Heart left ventricle (tissue), 16 donors: Measurements from ENCODE around the gene CLPTM1. TPM values are rescaled to one million over a fixed set of nuclear protein-coding genes. Genes with fewer than 3 reads are reported as not detected.

Source experiments
- ATAC-seq, 4 donors: fragments of 200-7000 bp; cut with Tn5 transposase; one replicate each; pipeline ENCODE4 v1.9.1; 2020 to 2022; ENCODE audit warnings: moderate library complexity in 4 of 4, mild to moderate bottlenecking in 3 of 4, moderate number of reproducible peaks in 1 of 4
- DNase-seq, 5 donors: peaks; one replicate each; pipeline ENCODE4 v3.0.0-alpha.2; 2020
- H3K27ac ChIP-seq, 12 donors: fragments of 200-600 bp; sonication (generic) in 4 of 12; one replicate each; pipeline versions ENCODE4 v1.5.0 to v1.8.0; 2016 to 2022; ENCODE audit warnings: mild to moderate bottlenecking in 2 of 12
- H3K27me3 ChIP-seq, 9 donors: fragments of 200-600 bp; sonication (generic) in 2 of 9; one replicate each; pipeline versions ENCODE4 v1.5.1 to v1.8.0; 2016 to 2022; ENCODE audit warnings: mild to moderate bottlenecking in 3 of 9
- H3K36me3 ChIP-seq, 9 donors: fragments of 200-600 bp; sonication (generic) in 2 of 9; one replicate each; pipeline versions ENCODE4 v1.5.0 to v1.8.0; 2018 to 2022; ENCODE audit warnings: mild to moderate bottlenecking in 2 of 9
- H3K4me1 ChIP-seq, 12 donors: fragments of 200-600 bp; sonication (generic) in 4 of 12; one replicate each; pipeline versions ENCODE4 v1.5.0 to v1.8.0; 2016 to 2022; ENCODE audit warnings: mild to moderate bottlenecking in 3 of 12
- H3K4me3 ChIP-seq, 12 donors: fragments of 200-600 bp; sonication (generic) in 4 of 12; one replicate each; pipeline versions ENCODE4 v1.5.0 to v1.8.0; 2017 to 2022; ENCODE audit warnings: mild to moderate bottlenecking in 9 of 12, moderate library complexity in 4 of 12
- H3K9me3 ChIP-seq, 12 donors: fragments of 200-600 bp; sonication (generic) in 4 of 12; one replicate each; pipeline versions ENCODE4 v1.5.0 to v1.8.0; 2016 to 2022; ENCODE audit warnings: mild to moderate bottlenecking in 1 of 12
- CTCF ChIP-seq, 12 donors: fragments of 200-600 bp; sonication (generic) in 4 of 12; IDR thresholded peaks; one replicate each; pipeline versions ENCODE4 v1.5.0 to v1.8.0; 2018 to 2022; ENCODE audit warnings: antibody characterized with exemption in 12 of 12, mild to moderate bottlenecking in 5 of 12
- POLR2A ChIP-seq, 2 donors: fragments of 450-650 bp; IDR thresholded peaks; one replicate each; pipeline ENCODE4 v1.6.1; 2017; ENCODE audit warnings: antibody characterized with exemption in 2 of 2, mild to moderate bottlenecking in 2 of 2, moderate library complexity in 2 of 2
- WGBS, 4 donors: extraction: QIAGEN DNeasy Blood & Tissue Kit in 2 of 4; methylation state at CpG; one replicate each; pipeline versions ENCODE4 v1.1.5 to v1.1.7; 2013 to 2018; 5-methylcytosine and 5-hydroxymethylcytosine counted together
- intact Hi-C, 10 donors: fragments of 100-400 bp; cut with DNase I; formaldehyde crosslinking; loops; one replicate each; pipeline versions ENCODE4 v1.11.1 to v1.14.2; 2022
- polyA plus RNA-seq, 2 donors: library from polyadenylated mRNA; stranded (reverse); fragments of 200-250 nt; gene quantifications; one replicate each; pipeline ENCODE4 v1.2.3, GENCODE V29; 2013
- total RNA-seq, 9 donors: library from RNA; depleted of rRNA in 2 of 9; stranded (reverse); fragments of >200 nt in 2 of 9; fragmentation: NEBNext Ultra II Directional in 3 of 9; extraction: Animal tissue kit (Norgen Biotek cat#: 25700) in 3 of 9; gene quantifications; one replicate each; pipeline versions ENCODE4 v1.1.0 to v1.2.4, GENCODE V29; 2016 to 2023
- donor health status: ischemic (EF 13 %, LVEDD 7.1; RV severe dilation, severe dysfunction).
- donor health status: healthy with polysubstance abuse.
- donor health status: DM: no; HTN: yes; CAD: no.
- donor health status: DM: no; HTN: no; CAD: no.
- donor health status: ischemic (EF 25% LVEDD 6.9; RV normal size, moderate dysfunction).
- donor health status: ischemic (EF 25% LVEDD 5.7; RV mildly dilated, moderate dysfunction).
- donor health status: healthy.
- donor health status: DM: yes; HTN: yes; CAD: no.
- donor health status: ischemic (EF 35%, LVEDD 5.7; RV mildly dilated, moderate dysfunction).
- donor health status: nonischemic (EF 11% LVEDD 7.7; RV severe dilation, severe dysfunction).
- donor health status: DM: yes; HTN: yes; CAD: no.
- donor health status: PGD.
- donor health status: ischemic (EF 29% LVEDD 5.4; RV normal size, mild dysfunction).
- donor health status: nonischemic (EF 23%, LVEDD 6.1; RV moderate dilation, normal function).

CLPTM1 gene
- total and polyA plus RNA-seq, 11 donors, result 89.2 to 120 (median 96.0) TPM

DNA sequence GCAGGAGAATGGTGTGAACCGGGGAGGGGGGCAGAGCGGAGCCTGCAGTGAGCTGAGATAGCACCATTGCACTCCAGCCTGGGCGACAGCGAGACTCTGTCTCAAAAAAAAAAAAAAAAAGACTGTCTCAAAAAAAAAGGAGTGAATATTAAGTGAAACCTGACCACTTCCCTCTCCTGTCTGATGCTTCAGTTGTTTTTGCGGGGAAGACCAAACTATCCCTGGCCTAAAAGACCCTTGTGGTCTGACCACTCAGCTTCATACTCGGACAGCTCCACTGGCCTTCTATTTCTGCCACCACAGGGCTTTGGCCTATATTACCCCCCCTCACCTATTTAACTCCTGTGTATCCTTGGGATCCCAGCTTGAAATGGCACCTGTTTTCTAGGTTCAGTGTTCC is 85.9 kb downstream of the CLPTM1 start:
- intact Hi-C loops, result loop anchor here in 1 of 10 donors (10.0 kb wide), 1 partner anchor 136 kb away; the partner anchor contains the start of gene APOE
- no peaks in the 10 kb centered on the region for H3K9me3 ChIP-seq
- 82 to 87% (median 85%) methylated on average over 6 of the region's 6 CpGs for WGBS, 4 donors
- peaks cover 0 to 80% (median 59%) of the 10 kb centered on the region in 9 donors for H3K36me3 ChIP-seq
- H3K4me1 ChIP-seq, result peaks cover 7 to 57% (median 42%) of the 10 kb centered on the region in 12 donors
- DNase-seq (no peak), ATAC-seq (no peak)
- no peaks in the 10 kb centered on the region for H3K27me3 ChIP-seq
- H3K4me3 ChIP-seq, result no peak overlapping the region
- peak overlapping the region in 1 of 12 donors; percentile 97 for H3K27ac ChIP-seq
- no peak for TF ChIP-seq POLR2A (IDR thresholded peaks at IDR 0.05)
- no peak for TF ChIP-seq CTCF (IDR thresholded peaks at IDR 0.05)

Other genes starting within 250 kb of the CLPTM1 start
- gene BCL3, start 206.7 kb upstream of the CLPTM1 start, total RNA-seq, result 10 to 100 TPM; 11.7 to 90.5 (median 22.9) TPM
- gene BCL3, start 206.7 kb upstream of the CLPTM1 start, polyA plus RNA-seq, result 10 to 100 TPM; 18.6 to 18.9 TPM
- not detected for gene CBLC, start 177.5 kb upstream of the CLPTM1 start, total RNA-seq
- under 1 TPM in 1 of 2 donors, not detected in 1; 0.04 TPM for gene CBLC, start 177.5 kb upstream of the CLPTM1 start, polyA plus RNA-seq
- 100 to 1,000 TPM in 4 of 9 donors, 10 to 100 TPM in 5; 50.9 to 160 (median 94.3) TPM for gene BCAM, start 146.3 kb upstream of the CLPTM1 start, total RNA-seq
- 100 to 1,000 TPM in 1 of 2 donors, 10 to 100 TPM in 1; 55.3 to 126 TPM for gene BCAM, start 146.3 kb upstream of the CLPTM1 start, polyA plus RNA-seq
- gene NECTIN2, start 109.1 kb upstream of the CLPTM1 start, total RNA-seq, result 10 to 100 TPM; 37.0 to 99.6 (median 57.6) TPM
- gene NECTIN2, start 109.1 kb upstream of the CLPTM1 start, polyA plus RNA-seq, result 10 to 100 TPM; 40.9 to 96.5 TPM
- gene TOMM40, start 64.1 kb upstream of the CLPTM1 start, total RNA-seq, result 10 to 100 TPM; 32.2 to 58.8 (median 46.3) TPM
- 10 to 100 TPM; 41.3 to 79.9 TPM for gene TOMM40, start 64.1 kb upstream of the CLPTM1 start, polyA plus RNA-seq
- gene APOE, start 49.6 kb upstream of the CLPTM1 start, total RNA-seq, result 100 to 1,000 TPM in 2 of 9 donors, 10 to 100 TPM in 5, 1 to 10 TPM in 2; 4.1 to 149 (median 25.7) TPM
- 10 to 100 TPM; 33.2 to 35.7 TPM for gene APOE, start 49.6 kb upstream of the CLPTM1 start, polyA plus RNA-seq
- gene APOC1, start 40.8 kb upstream of the CLPTM1 start, total RNA-seq, result 10 to 100 TPM in 2 of 9 donors, 1 to 10 TPM in 5, under 1 TPM in 1, not detected in 1; 0.83 to 84.7 (median 3.8) TPM
- 1 to 10 TPM; 1.1 to 2.1 TPM for gene APOC1, start 40.8 kb upstream of the CLPTM1 start, polyA plus RNA-seq
- not detected for gene APOC4, start 13.1 kb upstream of the CLPTM1 start, total RNA-seq
- not detected for gene APOC4, start 13.1 kb upstream of the CLPTM1 start, polyA plus RNA-seq
- 1 to 10 TPM in 2 of 9 donors, under 1 TPM in 1, not detected in 6; 0.70 to 1.6 (median 1.3) TPM for gene APOC2, start 9.3 kb upstream of the CLPTM1 start, total RNA-seq
- under 1 TPM in 1 of 2 donors, not detected in 1; 0.19 TPM for gene APOC2, start 9.3 kb upstream of the CLPTM1 start, polyA plus RNA-seq
- gene RELB, start 46.1 kb downstream of the CLPTM1 start, total RNA-seq, result 10 to 100 TPM in 2 of 9 donors, 1 to 10 TPM in 7; 2.8 to 23.2 (median 6.7) TPM
- 10 to 100 TPM in 1 of 2 donors, 1 to 10 TPM in 1; 1.6 to 15.0 TPM for gene RELB, start 46.1 kb downstream of the CLPTM1 start, polyA plus RNA-seq
- gene CLASRP, start 83.7 kb downstream of the CLPTM1 start, total RNA-seq, result 10 to 100 TPM; 26.0 to 68.2 (median 32.4) TPM
- gene CLASRP, start 83.7 kb downstream of the CLPTM1 start, polyA plus RNA-seq, result 10 to 100 TPM; 25.8 to 47.5 TPM
- 1 to 10 TPM in 1 of 9 donors, under 1 TPM in 6, not detected in 2; 0.16 to 1.2 (median 0.36) TPM for gene ZNF296, start 121.1 kb downstream of the CLPTM1 start, total RNA-seq
- gene ZNF296, start 121.1 kb downstream of the CLPTM1 start, polyA plus RNA-seq, result under 1 TPM; 0.19 to 0.46 TPM
- gene GEMIN7, start 123.9 kb downstream of the CLPTM1 start, total RNA-seq, result 10 to 100 TPM; 11.4 to 22.0 (median 17.0) TPM
- gene GEMIN7, start 123.9 kb downstream of the CLPTM1 start, polyA plus RNA-seq, result 10 to 100 TPM; 25.0 to 40.8 TPM
- gene PPP1R37, start 137.8 kb downstream of the CLPTM1 start, total RNA-seq, result 10 to 100 TPM; 16.0 to 33.7 (median 17.1) TPM
- 10 to 100 TPM; 24.0 to 27.9 TPM for gene PPP1R37, start 137.8 kb downstream of the CLPTM1 start, polyA plus RNA-seq
- gene NKPD1, start 205.6 kb downstream of the CLPTM1 start, total RNA-seq, result under 1 TPM in 3 of 9 donors, not detected in 6; 0.09 to 0.28 (median 0.09) TPM
- gene NKPD1, start 205.6 kb downstream of the CLPTM1 start, polyA plus RNA-seq, result under 1 TPM in 1 of 2 donors, not detected in 1; 0.18 TPM
- 10 to 100 TPM in 8 of 9 donors, 1 to 10 TPM in 1; 7.7 to 22.8 (median 18.6) TPM for gene TRAPPC6A, start 222.9 kb downstream of the CLPTM1 start, total RNA-seq
- gene TRAPPC6A, start 222.9 kb downstream of the CLPTM1 start, polyA plus RNA-seq, result 10 to 100 TPM; 12.3 to 19.2 TPM
- 1 to 10 TPM; 2.9 to 8.1 (median 4.8) TPM for gene BLOC1S3, start 223.4 kb downstream of the CLPTM1 start, total RNA-seq
- 1 to 10 TPM; 2.0 to 8.0 TPM for gene BLOC1S3, start 223.4 kb downstream of the CLPTM1 start, polyA plus RNA-seq